ENCODE results near the gene SFMBT2. TPM values are rescaled to one million over a fixed set of nuclear protein-coding genes. Genes with fewer than 3 reads are reported as not detected.

Gene SFMBT2
- polyA plus RNA-seq, 2 of the 4 experiments (the other 2 are of a cell fraction), result 9.6 to 10.2 TPM

DNA sequence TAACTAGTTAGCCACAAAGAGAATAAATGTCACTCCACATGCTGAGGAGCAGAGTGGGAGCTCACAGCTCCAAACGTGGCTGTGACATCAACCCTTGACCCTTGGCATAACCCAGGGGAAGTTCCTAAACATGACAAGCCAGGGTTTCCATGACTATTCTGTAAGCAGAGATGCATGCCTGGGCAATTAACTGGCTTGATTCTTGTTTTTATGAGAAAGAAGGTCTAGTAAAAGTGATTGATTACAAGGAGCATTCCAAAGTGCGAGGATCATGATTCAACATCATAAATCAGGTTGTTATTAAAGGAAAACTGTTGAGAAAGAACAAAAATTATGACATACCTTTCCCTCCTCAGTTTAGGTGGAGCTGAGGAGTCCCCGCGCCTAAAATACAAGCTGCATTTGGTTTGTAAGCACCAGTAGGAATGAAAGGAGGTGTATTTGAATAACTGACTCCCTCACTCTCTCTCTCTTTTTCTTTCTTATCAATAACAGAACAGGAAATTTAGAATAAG lies 108.4 kb downstream of the SFMBT2 start:
- Histone ChIP-seq H3K4me2 (peak overlapping the region; percentile 89), H3K4me3 (no peak overlapping the region), H3K27ac (peak overlapping the region; percentile 70 to 84), H3K4me1 (peaks cover 43% of the 10 kb centered on the region), H3K9me3 (no peaks in the 10 kb centered on the region; the same call in 2 of the 3 replicates)
- TF ChIP-seq NPAS2 (CRISPR knock-in tag; IDR thresholded peaks at IDR 0.05; ENCODE audit: borderline replicate concordance) (no peak), CHD4 (IDR thresholded peaks at IDR 0.05; ENCODE audit: borderline replicate concordance) (no peak), MAFK (IDR thresholded peaks at IDR 0.05; ENCODE audit: partially characterized antibody) (no peak), JUN (IDR thresholded peaks at IDR 0.05) (peak in 1 of 2 experiments; percentile 53; a peak in 1 of 5 replicates), RCOR1 (IDR thresholded peaks at IDR 0.05; ENCODE audit: low read depth, low read length) (no peak), HOXB13 (CRISPR knock-in tag; IDR thresholded peaks at IDR 0.05; ENCODE audit: low read depth) (peak; percentile 52; the same call in 1 of the 2 replicates), NR3C1 (IDR thresholded peaks at IDR 0.05) (no peak), CEBPB (IDR thresholded peaks at IDR 0.05) (peak in 1 of 2 experiments; percentile 66; a peak in 2 of 4 replicates), HDAC2 (IDR thresholded peaks at IDR 0.05) (no peak), MAZ (IDR thresholded peaks at IDR 0.05; ENCODE audit: borderline replicate concordance, low read depth, low read length) (no peak), EP300 (IDR thresholded peaks at IDR 0.05) (peak in 1 of 2 experiments; percentile 75; a peak in 2 of 5 replicates), HOXB5 (CRISPR knock-in tag; IDR thresholded peaks at IDR 0.05) (peak; percentile 77; the same call in 1 of the 2 replicates), GATA3 (IDR thresholded peaks at IDR 0.05; ENCODE audit: borderline replicate concordance) (peak; percentile 94), POLR2AphosphoS2 (conservative IDR thresholded peaks at IDR 0.05; ENCODE audit: low read length) (no peak), RAD21 (conservative IDR thresholded peaks at IDR 0.05 in 1 of 2, IDR thresholded peaks at IDR 0.05 in 1 of 2) (no peak), JUNB (IDR thresholded peaks at IDR 0.05) (peak; percentile 58; the same call in 1 of the 2 replicates), FOSL2 (IDR thresholded peaks at IDR 0.05) (no peak), FOSL2 (CRISPR knock-in tag; IDR thresholded peaks at IDR 0.05) (peak; percentile 69)
- TF ChIP-seq, protein P1, sequence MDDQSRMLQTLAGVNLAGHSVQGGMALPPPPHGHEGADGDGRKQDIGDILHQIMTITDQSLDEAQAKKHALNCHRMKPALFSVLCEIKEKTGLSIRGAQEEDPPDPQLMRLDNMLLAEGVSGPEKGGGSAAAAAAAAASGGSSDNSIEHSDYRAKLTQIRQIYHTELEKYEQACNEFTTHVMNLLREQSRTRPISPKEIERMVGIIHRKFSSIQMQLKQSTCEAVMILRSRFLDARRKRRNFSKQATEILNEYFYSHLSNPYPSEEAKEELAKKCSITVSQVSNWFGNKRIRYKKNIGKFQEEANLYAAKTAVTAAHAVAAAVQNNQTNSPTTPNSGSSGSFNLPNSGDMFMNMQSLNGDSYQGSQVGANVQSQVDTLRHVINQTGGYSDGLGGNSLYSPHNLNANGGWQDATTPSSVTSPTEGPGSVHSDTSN (IDR thresholded peaks at IDR 0.05), result 0 out of 2 replicates have a peak, but pooled peaks have one; percentile 45
- TF ChIP-seq, protein P2, sequence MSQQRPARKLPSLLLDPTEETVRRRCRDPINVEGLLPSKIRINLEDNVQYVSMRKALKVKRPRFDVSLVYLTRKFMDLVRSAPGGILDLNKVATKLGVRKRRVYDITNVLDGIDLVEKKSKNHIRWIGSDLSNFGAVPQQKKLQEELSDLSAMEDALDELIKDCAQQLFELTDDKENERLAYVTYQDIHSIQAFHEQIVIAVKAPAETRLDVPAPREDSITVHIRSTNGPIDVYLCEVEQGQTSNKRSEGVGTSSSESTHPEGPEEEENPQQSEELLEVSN (IDR thresholded peaks at IDR 0.05; ENCODE audit: borderline replicate concordance, low read depth), result no peak
- TF ChIP-seq, protein P3, sequence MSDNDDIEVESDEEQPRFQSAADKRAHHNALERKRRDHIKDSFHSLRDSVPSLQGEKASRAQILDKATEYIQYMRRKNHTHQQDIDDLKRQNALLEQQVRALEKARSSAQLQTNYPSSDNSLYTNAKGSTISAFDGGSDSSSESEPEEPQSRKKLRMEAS (IDR thresholded peaks at IDR 0.05), result 0 out of 2 replicates have a peak, but pooled peaks have one; percentile 41
- ChIA-PET CTCF (interaction anchor here (0.6 to 5.9 kb wide), 10 partner anchors 9 to 878 kb away, joined by 3 to 38 read pairs (median 6); no protein-coding TSS in a partner anchor), POLR2A (interaction anchor here (0.8 to 1.1 kb wide), 2 partner anchors 9 to 33 kb away, joined by 3 to 6 read pairs; no protein-coding TSS in a partner anchor)
- peak; percentile 49 for FAIRE-seq
- 31% methylated on average over 4 of the region's 4 CpGs for WGBS (ENCODE audit: missing lambda C conversion rate)
- peak; percentile 41 to 74; a peak in 4 of 6 replicates for ATAC-seq
- peak in 1 of 2 experiments; percentile 75 for DNase-seq (ENCODE audit: low read depth in 1 of 2, low spot score in 1 of 2)

DNA sequence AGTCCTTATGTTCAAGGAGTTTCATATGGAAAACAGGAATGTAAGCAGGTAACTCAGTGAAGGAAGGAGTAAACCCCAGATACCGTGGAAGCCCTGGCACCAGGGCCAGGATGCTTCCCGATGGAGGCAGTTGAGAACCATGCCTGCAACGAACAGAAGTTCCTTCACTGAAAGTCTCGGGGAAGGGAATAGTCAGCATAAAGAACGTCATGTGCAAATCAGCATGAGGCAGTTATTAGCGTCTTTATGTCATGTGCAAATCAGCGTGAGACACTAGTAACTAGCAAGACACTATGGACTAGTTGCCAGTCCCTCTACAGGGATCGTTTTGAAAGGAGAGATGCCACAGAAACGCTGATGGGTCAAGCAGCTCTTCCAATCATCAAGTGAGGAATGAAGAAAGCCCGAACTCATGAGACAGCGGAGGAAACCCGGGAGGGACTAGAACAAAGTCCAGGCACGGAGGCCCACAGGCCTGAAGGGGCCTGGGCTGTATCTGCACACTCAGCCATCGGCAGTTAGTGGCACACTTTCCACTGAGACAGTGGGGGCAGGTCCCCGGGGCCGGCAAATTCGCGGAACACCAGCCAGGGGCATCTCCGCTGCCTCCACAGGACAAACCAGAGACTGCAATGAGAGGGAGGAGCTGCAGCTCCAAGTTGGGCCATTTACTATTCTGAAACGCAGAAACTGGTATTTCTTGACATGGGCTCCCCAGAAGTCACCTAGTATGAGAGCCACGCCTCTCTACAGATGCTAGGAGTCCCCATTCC lies 109.6 kb downstream of the SFMBT2 start:
- WGBS (ENCODE audit: missing lambda C conversion rate), result 22% methylated on average over 18 of the region's 21 CpGs
- Histone ChIP-seq H3K4me2 (peak overlapping the region; percentile 89), H3K9me3 (no peaks in the 10 kb centered on the region), H3K27ac (peak overlapping the region; percentile 70 to 84), H3K4me3 (peak overlapping the region; percentile 38), H3K4me1 (peaks cover 48% of the 10 kb centered on the region)
- TF ChIP-seq RAD21 (conservative IDR thresholded peaks at IDR 0.05 in 1 of 2, IDR thresholded peaks at IDR 0.05 in 1 of 2), result peak; percentile 13 to 21; a peak in 1 of 5 replicates
- 0 out of 3 replicates have a peak, but pooled peaks have one; percentile 19 for TF ChIP-seq SMC3 (IDR thresholded peaks at IDR 0.05)
- TF ChIP-seq, protein P4, sequence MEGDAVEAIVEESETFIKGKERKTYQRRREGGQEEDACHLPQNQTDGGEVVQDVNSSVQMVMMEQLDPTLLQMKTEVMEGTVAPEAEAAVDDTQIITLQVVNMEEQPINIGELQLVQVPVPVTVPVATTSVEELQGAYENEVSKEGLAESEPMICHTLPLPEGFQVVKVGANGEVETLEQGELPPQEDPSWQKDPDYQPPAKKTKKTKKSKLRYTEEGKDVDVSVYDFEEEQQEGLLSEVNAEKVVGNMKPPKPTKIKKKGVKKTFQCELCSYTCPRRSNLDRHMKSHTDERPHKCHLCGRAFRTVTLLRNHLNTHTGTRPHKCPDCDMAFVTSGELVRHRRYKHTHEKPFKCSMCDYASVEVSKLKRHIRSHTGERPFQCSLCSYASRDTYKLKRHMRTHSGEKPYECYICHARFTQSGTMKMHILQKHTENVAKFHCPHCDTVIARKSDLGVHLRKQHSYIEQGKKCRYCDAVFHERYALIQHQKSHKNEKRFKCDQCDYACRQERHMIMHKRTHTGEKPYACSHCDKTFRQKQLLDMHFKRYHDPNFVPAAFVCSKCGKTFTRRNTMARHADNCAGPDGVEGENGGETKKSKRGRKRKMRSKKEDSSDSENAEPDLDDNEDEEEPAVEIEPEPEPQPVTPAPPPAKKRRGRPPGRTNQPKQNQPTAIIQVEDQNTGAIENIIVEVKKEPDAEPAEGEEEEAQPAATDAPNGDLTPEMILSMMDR (IDR thresholded peaks at IDR 0.05), result peak; percentile 33
- TF ChIP-seq, protein P3 (IDR thresholded peaks at IDR 0.05), result peak; percentile 13; the same call in 1 of the 2 replicates
- TF ChIP-seq MYC (IDR thresholded peaks at IDR 0.05; ENCODE audit: borderline replicate concordance, low read length), result no peak
- no peak for TF ChIP-seq KDM5A (IDR thresholded peaks at IDR 0.05)
- TF ChIP-seq, protein P2 (IDR thresholded peaks at IDR 0.05; ENCODE audit: borderline replicate concordance, low read depth), result peak; percentile 40; the same call in 1 of the 2 replicates
- ChIA-PET CTCF (interaction anchor here (0.8 to 5.9 kb wide), 16 partner anchors 8 to 107 kb away, joined by 3 to 38 read pairs (median 6); no protein-coding TSS in a partner anchor), POLR2A (interaction anchor here (1.4 kb wide), 1 partner anchor 10 kb away, joined by 4 read pairs; no protein-coding TSS in a partner anchor)
- ATAC-seq (peak; percentile 92 to 95), FAIRE-seq (no peak), DNase-seq (ENCODE audit: low read depth in 1 of 2, low spot score in 1 of 2) (peak; percentile 66 to 78)
